Measurements from ENCODE around the gene ZNF236.
"Not testable (repeated sequence)": the region's sequence is repeated elsewhere in the genome, so short reads cannot be mapped to it uniquely, and the experiment has no call there.

The ZNF236 gene

GRCh38 chr18:76988827-76989646 is 166.7 kb downstream of the ZNF236 start:
- Mint-ChIP-seq H3K36me3 (ENCODE audit: low read depth) (no peaks in the 10 kb centered on the region), H3K9me3 (no peaks in the 10 kb centered on the region), H3K27ac (no peak overlapping the region), H3K4me3 (no peak overlapping the region), H3K27me3 (ENCODE audit: low read depth) (peaks cover 11% of the 10 kb centered on the region), H3K4me1 (peaks cover 11% of the 10 kb centered on the region)
- TF ChIP-seq, protein P1, sequence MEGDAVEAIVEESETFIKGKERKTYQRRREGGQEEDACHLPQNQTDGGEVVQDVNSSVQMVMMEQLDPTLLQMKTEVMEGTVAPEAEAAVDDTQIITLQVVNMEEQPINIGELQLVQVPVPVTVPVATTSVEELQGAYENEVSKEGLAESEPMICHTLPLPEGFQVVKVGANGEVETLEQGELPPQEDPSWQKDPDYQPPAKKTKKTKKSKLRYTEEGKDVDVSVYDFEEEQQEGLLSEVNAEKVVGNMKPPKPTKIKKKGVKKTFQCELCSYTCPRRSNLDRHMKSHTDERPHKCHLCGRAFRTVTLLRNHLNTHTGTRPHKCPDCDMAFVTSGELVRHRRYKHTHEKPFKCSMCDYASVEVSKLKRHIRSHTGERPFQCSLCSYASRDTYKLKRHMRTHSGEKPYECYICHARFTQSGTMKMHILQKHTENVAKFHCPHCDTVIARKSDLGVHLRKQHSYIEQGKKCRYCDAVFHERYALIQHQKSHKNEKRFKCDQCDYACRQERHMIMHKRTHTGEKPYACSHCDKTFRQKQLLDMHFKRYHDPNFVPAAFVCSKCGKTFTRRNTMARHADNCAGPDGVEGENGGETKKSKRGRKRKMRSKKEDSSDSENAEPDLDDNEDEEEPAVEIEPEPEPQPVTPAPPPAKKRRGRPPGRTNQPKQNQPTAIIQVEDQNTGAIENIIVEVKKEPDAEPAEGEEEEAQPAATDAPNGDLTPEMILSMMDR (IDR thresholded peaks at IDR 0.05; ENCODE audit: unreplicated experiment in 3 of 3): no peak

DNA sequence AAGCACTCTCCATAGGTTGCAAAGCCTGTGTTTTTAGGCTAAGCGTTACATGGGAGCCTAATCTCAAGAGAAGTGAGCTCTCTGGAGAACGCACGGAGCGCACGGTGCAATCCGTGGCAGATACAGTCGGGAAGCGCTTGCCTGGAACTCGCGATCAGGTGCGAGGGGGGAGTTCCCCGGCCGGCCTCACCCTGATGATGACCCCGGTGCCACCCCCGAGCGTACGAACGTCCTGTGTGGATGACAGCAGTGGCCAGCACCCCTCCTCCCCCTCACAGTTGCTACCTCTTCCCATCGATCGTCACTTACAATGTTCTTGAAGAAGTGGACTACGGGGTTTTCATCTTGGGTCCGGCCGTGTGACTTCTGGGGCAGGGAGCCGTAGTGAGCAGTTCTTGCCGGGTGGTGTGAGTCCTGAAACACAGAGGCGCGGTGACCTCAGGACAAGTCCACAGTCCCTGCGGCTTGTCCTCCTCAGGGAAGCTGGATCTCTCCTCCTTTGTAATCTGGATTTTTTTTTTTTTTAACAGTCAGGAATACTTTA is 167.4 kb downstream of the ZNF236 start:
- Mint-ChIP-seq H3K27ac (peak overlapping the region in 1 of 3 experiments; percentile 61), H3K27me3 (ENCODE audit: low read depth) (peaks cover 11% of the 10 kb centered on the region), H3K36me3 (ENCODE audit: low read depth) (no peaks in the 10 kb centered on the region), H3K9me3 (no peaks in the 10 kb centered on the region), H3K4me3 (no peak overlapping the region), H3K4me1 (peaks cover 17% of the 10 kb centered on the region)
- TF ChIP-seq, protein P1 (IDR thresholded peaks at IDR 0.05; ENCODE audit: unreplicated experiment in 3 of 3): no peak

- not testable (repeated sequence) for H3K36me3 Mint-ChIP-seq (ENCODE audit: low read depth); H3K4me3 Mint-ChIP-seq; H3K9me3 Mint-ChIP-seq
- Mint-ChIP-seq H3K27me3 (ENCODE audit: low read depth) (peaks cover 11% of the 10 kb centered on the region), H3K4me1 (peaks cover 22% of the 10 kb centered on the region), H3K27ac (peak overlapping the region; percentile 6 to 61 (median 48))
Observed at GRCh38 chr18:76990343-76991020, 168.1 kb downstream of the ZNF236 start.

DNA sequence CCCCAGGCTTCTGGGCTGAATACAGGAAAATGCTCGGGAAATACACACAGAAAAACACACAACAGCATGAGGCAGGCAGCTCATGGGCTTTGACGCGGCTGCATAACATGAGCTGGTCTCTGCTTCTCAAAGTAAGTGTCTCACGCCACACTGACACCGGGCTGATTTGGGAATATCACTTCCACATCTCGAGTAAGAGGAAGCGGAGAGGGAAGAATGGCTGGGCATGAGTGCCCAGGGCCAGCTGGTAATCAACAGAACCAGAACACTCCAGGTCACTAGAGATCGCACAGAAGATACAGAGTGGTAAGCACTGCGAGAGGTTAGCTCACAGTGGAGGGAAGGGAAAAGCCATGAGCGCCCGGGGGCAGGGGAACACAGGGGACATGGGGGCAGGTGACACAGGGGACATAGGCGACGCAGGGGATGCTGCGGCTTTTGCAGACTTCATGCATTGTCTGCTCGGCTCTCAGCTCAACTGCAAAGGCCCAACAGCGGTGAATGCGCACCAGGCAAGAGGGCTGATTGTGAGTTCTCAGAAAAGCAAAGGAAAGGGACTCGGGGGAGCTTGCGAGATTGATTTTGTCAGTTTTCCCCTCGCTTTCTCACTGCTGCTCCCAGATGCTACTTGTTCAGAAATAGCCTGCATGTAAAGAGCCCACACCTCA is 168.8 kb downstream of the ZNF236 start:
- peak overlapping the region; percentile 6 to 61 (median 48) for H3K27ac Mint-ChIP-seq
- TF ChIP-seq, protein P1 (IDR thresholded peaks at IDR 0.05; ENCODE audit: unreplicated experiment in 3 of 3): no peak
- peaks cover 11% of the 10 kb centered on the region for H3K27me3 Mint-ChIP-seq (ENCODE audit: low read depth)
- H3K4me3 Mint-ChIP-seq: no peak overlapping the region
- no peaks in the 10 kb centered on the region for H3K36me3 Mint-ChIP-seq (ENCODE audit: low read depth)
- peaks cover 2% of the 10 kb centered on the region for H3K9me3 Mint-ChIP-seq
- H3K4me1 Mint-ChIP-seq: peaks cover 28% of the 10 kb centered on the region

DNA sequence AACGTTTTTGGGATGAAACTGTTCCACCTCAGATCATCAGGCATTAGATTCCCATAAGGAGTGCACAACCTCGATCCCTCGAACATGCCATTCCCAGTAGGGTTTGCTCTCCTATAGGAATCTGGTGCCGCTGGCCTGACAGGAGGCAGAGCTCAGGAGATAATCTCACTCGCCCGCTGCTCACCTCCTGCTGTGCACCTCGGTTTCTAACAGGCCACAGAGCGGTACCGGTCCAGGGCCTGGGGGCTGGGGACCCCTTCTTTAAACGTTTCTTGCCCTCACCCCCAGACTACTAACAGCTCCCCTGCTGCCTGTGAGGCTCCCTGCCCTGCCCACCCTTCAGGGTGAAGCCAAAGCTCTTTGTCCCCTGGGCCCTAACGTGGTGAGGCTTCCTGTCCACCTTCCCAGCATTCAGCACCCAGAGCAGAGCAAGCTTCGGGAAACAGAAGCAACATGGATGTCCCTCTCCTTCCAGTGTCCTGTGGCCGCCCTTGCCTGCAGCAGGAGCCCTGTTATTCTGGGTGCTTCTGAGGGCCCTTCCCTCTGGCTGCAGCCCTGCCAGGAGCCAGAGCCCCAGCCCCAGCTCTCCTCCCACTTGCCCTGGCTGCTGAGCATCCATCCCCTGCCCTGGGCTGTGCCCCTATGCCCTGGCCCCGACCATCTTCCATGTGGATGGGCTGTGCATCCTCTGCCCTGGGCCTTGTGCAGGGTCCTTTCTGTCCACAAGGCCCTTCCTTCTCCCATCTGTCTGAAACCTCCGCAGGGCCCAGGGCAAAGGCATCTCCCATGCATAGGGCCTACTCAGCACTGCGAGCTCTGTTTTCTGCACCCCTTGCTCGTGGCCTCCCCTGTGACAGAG is 170.1 kb downstream of the ZNF236 start:
- TF ChIP-seq, protein P1 (IDR thresholded peaks at IDR 0.05; ENCODE audit: unreplicated experiment in 3 of 3): no peak
- peak overlapping the region; percentile 76 to 97 (median 93) for H3K27ac Mint-ChIP-seq
- no peaks in the 10 kb centered on the region for H3K36me3 Mint-ChIP-seq (ENCODE audit: low read depth)
- peaks cover 11% of the 10 kb centered on the region for H3K27me3 Mint-ChIP-seq (ENCODE audit: low read depth)
- peaks cover 2% of the 10 kb centered on the region for H3K9me3 Mint-ChIP-seq
- peaks cover 36% of the 10 kb centered on the region for H3K4me1 Mint-ChIP-seq
- no peak overlapping the region for H3K4me3 Mint-ChIP-seq

All from nephron (organoid).